CD4-positive, alpha-beta T cell treated with Interleukin-17A for 4 hours (primary cell): ENCODE measurements around the gene TNFRSF21.
A peak's percentile ranks its signal among the peaks of the same experiment; 100 is the strongest.
"Not testable (repeated sequence)": the region's sequence is repeated elsewhere in the genome, so short reads cannot be mapped to it uniquely, and the experiment has no call there.

Source experiments
- DNase-seq: peaks from one replicate; pipeline ENCODE4 v3.0.0-alpha.2; 2020; ENCODE audit warnings: mixed read lengths

Gene TNFRSF21

DNA sequence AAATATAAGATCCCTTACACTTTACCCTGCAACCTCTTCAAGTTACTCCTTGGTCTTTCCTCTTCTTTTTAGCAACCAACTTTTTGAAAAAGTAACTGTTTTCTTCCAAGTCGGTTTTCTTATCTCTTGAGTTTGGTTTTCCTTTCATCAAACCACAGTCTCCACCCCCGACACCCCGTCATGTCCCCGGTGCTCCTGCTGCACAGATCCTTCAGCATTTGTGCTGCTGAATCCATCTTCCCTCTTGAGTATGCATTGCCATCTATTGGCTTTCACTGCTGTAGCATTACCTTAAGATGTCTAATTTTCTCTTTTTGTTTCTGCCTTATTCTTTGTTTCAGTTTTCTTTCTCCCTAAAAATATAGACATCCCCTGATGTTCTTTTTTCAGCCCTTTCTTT, 11.9 kb upstream of the TNFRSF21 start:
- no peak for DNase-seq

DNA sequence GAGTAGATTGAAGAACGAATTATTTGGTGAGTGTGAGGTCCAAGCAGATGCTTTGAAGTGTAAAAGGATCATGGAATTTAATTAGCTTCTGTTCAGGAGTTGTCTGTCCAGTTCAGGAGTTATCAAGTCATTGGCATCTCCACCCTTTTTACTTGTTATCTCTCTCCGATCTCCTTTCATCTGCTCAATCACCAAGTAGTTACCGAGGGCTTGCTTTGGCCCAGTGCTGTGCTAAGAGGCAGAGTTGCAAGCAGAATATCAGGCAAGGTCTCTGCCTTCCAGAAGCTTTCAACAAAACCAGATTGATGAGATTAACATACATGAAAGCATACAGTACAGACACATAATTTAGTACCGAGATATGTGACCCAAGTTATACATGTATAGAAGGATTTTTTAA, 10.2 kb upstream of the TNFRSF21 start:
- no peak for DNase-seq

DNA sequence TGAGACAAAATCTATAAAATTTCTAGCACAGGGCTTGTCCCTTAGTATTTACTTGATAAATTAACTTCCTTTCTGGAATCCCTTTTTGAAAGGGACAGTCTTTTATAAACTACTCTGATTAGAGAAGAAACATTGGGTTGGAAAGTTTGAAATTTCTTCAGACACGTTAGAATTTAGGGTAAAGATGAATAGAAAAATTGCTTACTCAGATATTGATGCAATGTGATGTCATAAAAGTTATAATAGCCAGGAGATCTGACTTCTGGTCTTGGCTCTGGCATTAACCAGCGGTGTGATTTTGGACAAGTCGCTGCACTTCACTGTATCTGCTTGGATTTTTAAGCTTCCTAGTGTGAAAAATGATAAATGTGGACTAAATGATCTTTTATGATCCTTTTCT, 9.7 kb upstream of the TNFRSF21 start:
- no peak for DNase-seq

DNA sequence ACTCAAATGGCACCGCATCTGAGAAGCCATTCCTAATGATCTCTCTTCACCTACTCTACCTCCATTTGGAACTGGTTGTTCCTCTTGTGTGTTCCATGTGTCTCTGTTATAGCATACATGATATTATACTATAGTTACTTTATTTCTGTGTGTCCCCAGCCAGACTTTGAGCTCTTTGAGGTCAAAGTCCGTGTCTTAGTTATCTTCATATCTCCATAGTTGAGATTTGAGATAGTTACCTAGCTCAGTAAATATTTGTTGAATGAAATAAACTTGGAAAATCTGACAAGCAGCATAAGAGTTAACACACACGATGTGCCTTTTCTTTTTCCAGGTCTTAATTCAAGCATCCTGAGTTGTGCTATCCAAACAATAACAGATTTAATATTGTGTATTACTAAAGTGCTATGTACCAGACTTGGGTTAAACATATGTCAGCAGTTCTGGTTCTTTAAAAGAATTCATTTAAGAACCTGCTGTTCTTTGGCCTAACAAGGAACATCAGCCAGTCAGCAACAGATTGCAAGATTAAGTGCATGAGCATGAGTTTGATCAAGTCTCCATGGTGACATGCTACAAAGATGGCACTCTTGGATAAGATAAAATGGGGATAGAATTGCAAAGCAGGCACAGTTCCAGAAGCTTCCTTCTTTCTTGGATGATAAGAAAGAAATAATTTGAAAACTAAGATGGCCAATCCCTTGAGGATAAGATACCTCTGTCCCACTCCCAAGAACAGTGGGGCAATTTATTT, 8.7 kb upstream of the TNFRSF21 start:
- DNase-seq: no peak

GRCh38 chr6:47315181-47315580, 5.5 kb upstream of the TNFRSF21 start:
- DNase-seq: not testable (repeated sequence)

GRCh38 chr6:47310131-47310480, 401 bp upstream of the TNFRSF21 start:
- no peak for DNase-seq

DNA sequence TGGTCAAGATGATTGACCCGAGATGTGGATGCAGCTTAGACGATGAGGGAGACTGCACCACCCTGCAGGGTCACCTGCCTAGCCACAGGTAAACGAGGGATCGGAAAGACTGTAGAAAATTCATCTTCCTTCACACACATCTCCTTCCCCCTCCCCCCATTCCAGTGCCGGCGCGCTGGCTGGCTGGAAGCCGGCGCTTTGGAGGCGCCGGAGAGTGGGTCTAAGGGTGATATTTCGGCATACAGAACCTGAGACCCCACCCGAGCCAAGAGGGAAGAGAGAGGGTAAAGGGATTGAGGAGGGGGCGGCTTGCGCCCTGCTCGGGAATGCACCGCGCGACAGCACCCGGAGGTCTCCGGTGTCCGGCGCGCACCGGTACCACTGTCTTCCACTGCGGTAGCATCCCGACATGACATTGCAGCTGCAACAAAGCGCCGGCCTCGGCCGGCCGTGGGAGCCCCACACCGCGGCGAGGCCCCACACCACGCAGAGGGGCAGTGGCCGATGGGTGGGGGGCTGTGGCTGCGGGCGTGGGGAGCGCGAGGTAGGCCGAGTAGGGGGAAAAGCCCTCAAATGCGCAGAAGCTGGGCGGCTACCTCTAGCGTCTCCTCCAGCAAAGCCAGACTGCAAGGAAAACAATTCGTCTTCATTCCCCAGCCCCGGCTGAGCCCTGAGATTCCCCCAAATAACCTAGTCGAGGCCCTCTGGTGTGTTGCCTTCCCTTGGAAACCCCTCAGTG, 984 bp downstream of the TNFRSF21 start:
- DNase-seq: peak; percentile 2

DNA sequence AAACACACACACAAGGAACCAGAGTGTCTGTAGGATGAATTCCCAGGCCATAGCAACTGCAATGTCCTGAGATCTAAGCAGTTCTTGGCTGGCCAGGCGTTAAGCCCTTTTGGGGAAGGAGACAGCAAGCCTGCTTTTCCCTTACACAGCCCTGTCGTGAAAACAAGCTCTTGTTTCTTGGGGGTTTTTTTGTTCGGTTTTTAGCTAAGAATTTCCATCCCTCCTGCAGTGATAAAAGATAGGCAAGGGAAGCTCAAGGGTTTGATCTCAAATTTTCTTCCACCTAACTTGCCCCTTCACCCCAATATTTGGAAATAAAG, 1.5 kb downstream of the TNFRSF21 start:
- no peak for DNase-seq

GRCh38 chr6:47307362-47308197, 2.1 kb downstream of the TNFRSF21 start:
- DNase-seq: no peak

DNA sequence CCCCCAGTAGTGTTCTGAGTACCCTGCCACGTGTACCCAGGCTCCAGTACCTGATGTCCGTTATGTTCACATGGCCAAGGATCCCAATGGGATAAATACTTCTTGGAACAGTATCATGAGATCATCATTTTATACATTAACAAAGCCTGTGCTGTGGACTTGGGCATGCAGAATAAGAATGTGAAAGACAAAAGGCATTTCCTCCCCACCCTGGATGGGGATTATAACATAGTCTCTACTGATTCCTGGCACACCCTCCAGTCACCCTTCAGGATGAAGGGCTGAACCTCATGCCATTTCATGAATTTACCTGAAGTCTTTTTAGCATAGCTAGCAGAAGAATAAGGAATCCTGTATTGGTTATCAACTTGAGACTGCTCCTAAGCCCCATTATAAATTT, 2.8 kb downstream of the TNFRSF21 start:
- DNase-seq: no peak

DNA sequence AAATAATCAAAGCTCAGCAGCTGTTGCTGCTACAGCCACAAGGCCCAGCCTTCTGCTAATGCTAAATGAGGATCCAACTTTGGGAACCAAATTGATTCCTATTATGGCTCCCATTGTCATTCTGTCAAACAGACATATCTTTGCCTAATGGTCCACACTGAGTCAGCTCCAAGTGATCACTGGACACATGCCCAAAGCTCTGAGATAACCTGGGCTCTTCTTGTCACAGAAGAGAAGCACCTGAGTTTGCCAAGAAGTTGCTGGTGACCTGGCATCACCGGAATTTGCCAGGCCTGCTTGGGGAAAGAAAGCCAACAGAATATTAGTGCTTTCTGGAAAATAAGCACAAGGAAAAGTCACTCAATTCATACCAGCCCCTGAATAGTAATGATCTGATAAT, 5.8 kb downstream of the TNFRSF21 start:
- no peak for DNase-seq

GRCh38 chr6:47303342-47303741, 6.4 kb downstream of the TNFRSF21 start:
- DNase-seq: no peak

DNA sequence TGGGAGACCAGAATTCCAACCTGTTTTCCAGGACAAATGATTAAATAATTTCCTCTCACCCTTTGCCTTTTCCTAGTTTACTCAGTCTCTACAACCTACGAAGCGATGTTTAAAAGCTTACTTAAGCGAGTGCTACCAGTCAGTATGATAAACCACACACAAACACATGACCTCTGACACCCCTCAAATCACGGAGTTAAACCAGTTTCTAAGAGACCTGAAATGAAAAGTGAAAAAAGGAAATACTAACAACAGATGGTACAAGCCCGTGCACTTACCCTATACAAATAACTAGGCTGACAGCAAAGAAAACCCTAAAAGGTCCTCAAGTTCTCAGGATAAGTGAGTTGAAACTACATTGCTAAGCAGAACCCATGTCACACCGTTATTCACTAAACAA, 7.7 kb downstream of the TNFRSF21 start:
- DNase-seq: no peak

DNA sequence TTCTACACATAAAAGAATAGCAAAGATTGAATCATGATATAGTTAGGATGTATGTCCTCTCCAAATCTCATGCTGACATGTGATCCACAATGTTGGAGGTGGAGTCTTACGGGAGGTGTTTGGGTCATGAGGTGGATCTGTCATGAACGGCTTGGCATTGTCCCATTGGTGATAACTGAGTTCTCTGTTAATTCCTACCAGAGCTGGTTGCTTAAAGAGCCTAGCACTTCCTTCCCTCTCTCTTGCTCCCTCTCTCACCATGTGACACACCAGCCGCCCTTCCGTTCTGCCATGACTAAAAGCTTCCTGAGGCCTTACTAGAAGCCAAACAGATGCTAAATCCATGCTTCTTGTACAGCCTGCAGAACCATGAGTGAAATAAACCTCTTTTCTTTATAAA, 8.3 kb downstream of the TNFRSF21 start:
- no peak for DNase-seq

- DNase-seq: no peak
Observed at GRCh38 chr6:47300417-47300816, 9.3 kb downstream of the TNFRSF21 start.

DNA sequence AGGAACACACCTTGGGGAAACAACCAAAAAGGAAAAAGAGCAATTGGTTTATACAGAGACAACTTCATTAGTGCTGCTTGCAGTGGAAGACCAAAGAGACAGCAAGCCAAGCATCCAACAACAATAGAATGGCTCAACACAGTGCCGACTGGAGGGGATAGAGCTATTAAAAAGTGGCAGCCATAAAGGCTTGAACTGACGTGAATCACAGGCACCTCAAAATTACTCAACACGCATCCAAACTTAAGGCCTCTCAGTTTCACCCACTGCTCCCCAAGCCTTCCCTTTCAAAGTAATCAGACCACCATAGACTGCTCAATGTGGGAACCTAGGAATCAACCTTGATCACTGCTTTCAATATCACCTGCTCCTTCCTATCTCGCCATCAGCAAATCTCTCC, 9.7 kb downstream of the TNFRSF21 start:
- no peak for DNase-seq

GRCh38 chr6:47298475-47298874, 11.2 kb downstream of the TNFRSF21 start:
- no peak for DNase-seq

DNA sequence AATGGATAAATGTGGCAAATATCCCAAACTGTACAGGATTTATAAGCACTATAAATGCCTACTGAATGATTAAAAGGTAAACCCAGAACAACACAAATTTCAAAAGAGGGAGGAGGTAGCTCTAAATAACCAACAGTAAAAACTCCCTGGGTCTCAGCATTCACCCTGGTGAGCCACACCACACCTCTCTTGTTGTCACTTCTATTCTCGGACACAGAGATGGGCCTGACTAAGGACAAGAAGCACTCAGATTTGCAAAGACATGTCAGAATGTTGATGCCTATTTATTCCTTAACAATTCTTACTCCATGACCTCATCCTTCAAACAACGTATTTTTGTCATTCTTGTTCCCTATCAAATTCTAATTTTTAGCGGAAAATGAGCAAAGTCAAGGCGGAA, 14.7 kb downstream of the TNFRSF21 start:
- no peak for DNase-seq

DNA sequence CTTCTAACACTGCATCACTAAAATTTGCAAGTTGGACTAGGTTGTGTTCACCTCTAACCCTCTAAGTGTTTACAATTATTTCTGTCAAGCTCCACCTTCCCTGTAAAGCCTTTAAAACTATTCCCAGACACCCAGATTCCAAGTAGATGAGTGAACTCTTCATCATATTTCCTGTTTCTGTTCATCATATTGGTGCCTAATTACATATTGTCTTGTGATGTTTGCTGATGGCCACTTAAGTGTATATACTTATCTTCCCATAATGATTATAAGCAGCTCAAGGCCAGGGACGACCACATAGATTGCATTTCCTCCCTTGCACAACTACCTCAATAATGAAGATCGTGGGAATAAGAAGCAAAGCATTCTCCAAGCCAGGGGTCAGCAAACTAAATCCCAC, 16.8 kb downstream of the TNFRSF21 start:
- DNase-seq: no peak

DNA sequence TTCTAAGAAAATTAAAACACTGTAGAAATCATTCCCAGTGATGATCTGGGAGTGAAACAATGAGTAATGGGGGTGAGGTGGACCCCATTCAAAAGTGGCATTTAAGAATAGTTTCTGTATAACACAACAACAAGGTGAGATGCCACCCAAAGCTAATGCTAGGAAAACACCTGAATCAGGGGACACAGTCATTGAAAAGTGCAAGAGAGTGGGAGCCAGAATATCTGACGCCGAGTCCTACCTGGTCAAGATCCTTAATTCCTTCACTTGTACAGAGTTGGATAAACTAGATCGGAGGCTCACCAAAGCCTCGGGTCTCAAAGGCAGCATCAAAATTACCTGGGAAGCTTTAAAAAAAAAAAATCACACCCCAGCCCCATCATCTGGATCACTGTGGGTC, 17.7 kb downstream of the TNFRSF21 start:
- no peak for DNase-seq

DNA sequence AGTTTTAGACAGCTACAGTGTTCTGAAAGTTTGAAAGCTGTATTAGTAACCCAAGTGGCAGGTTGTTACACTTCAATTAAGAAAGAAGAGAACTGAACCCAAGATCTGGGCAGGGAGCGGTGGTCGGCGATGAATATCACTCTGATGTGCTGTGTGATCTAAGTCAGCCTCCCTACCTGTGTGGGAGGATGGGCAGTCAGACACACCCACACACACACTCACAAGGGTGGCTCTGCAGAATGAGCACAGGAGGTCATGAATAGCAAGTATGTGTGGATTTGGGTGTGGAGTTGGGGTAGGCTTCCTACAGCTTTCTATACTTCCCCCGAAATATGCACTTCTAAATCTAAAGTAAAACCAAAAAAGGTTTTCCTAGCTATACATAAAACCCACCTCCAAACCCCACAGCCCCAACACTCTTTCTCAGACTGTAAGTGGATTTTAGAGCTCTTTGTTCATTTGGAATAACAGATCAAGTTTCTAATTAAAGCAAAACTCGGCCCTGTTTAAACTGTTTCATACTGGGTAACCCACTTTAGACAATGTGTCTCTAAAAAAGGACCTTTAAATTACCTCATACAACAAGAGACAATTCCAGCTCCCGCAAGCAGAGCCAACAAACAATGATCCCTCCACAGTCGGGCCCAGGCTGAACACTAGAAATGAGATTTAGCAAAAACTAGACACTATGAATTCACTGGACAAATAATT, 19.4 kb downstream of the TNFRSF21 start:
- DNase-seq: no peak

- DNase-seq: no peak
Observed at GRCh38 chr6:47288267-47289090, 21.2 kb downstream of the TNFRSF21 start.
